ENCODE results near the gene ACTN3. TPM values are rescaled to one million over a fixed set of nuclear protein-coding genes. Genes with fewer than 3 reads are reported as not detected.

Gene ACTN3
- total and polyA plus RNA-seq, 2 experiments from 2014 or later, result 6.3 to 7.3 TPM

GRCh38 chr11:66564538-66564937 is 17.8 kb downstream of the ACTN3 start (continued):
- no peak for TF ChIP-seq EZH2 (IDR thresholded peaks at IDR 0.05; ENCODE audit: low read depth, unreplicated experiment)
- TF ChIP-seq POLR2AphosphoS5 (IDR thresholded peaks at IDR 0.05; ENCODE audit: low read depth), result no peak
- TF ChIP-seq ETS1 (IDR thresholded peaks at IDR 0.05), result no peak

DNA sequence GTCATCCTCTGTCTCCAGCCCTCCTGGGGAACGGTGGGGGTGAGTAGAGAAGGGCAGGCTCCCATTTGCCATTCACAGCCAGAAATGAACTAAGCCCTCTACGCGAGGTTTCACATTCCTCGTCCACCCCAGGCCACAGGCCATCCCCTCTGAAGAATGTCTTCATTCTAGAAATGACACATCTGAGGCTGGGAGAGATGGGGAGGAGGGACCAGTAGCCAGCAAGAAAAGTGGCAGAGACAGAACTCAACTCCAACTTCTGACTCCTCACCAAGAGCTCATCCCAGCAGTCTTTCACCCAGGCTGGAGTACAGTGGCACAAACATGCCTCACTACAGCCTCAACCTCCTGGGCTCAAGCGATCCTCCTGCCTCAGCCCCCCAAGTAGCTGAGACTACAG is 18.3 kb downstream of the ACTN3 start:
- Histone ChIP-seq H3K79me2 (replicated peaks; ENCODE audit: insufficient read depth) (no peaks in the 10 kb centered on the region), H4K20me1 (replicated peaks; ENCODE audit: insufficient read depth) (no peaks in the 10 kb centered on the region), H3F3A (replicated peaks; ENCODE audit: low read depth) (peaks cover 6% of the 10 kb centered on the region; the same call in 1 of the 2 replicates), H3K4me2 (no peak overlapping the region), H3K27ac (ENCODE audit: low read depth) (no peak overlapping the region), H3K9me2 (ENCODE audit: insufficient read depth) (no peaks in the 10 kb centered on the region), H3K27me3 (ENCODE audit: insufficient read depth) (peaks cover 6% of the 10 kb centered on the region; the same call in 1 of the 2 replicates), H2AFZ (no peak overlapping the region), H3K4me1 (ENCODE audit: insufficient read depth) (peaks cover 9% of the 10 kb centered on the region), H3K4me3 (no peak overlapping the region), H3K36me3 (ENCODE audit: insufficient read depth) (no peaks in the 10 kb centered on the region)
- Mint-ChIP-seq H3K27me3 (ENCODE audit: insufficient read depth, low read depth, poor library complexity) (peaks cover 20% of the 10 kb centered on the region), H3K27ac (no peak overlapping the region), H3K4me3 (no peak overlapping the region), H3K9me3 (peaks cover 6% of the 10 kb centered on the region; the same call in 2 of the 3 replicates), H3K4me1 (peaks cover 8% of the 10 kb centered on the region; the same call in 2 of the 3 replicates), H3K36me3 (ENCODE audit: low read depth) (peaks cover 8% of the 10 kb centered on the region; the same call in 2 of the 3 replicates)
- ATAC-seq, result no peak
- DNase-seq (ENCODE audit: low spot score), result no peak
- TF ChIP-seq STAT1 (IDR thresholded peaks at IDR 0.05; ENCODE audit: unreplicated experiment) (no peak), ETS1 (IDR thresholded peaks at IDR 0.05) (no peak), ZNF331 (CRISPR knock-in tag; IDR thresholded peaks at IDR 0.05; ENCODE audit: low read depth) (no peak), JUNB (IDR thresholded peaks at IDR 0.05; ENCODE audit: unreplicated experiment) (no peak), NANOG (IDR thresholded peaks at IDR 0.05; ENCODE audit: borderline replicate concordance) (no peak), ZNF114 (CRISPR knock-in tag; IDR thresholded peaks at IDR 0.05) (no peak), EZH2 (IDR thresholded peaks at IDR 0.05; ENCODE audit: low read depth, unreplicated experiment) (no peak), POLR2AphosphoS5 (IDR thresholded peaks at IDR 0.05; ENCODE audit: low read depth) (no peak), CTCF (conservative IDR thresholded peaks at IDR 0.05; ENCODE audit: low read depth in 2 of 2) (no peak), ZNF462 (CRISPR knock-in tag; IDR thresholded peaks at IDR 0.05) (no peak), CREB1 (CRISPR knock-in tag; IDR thresholded peaks at IDR 0.05; ENCODE audit: low read depth) (no peak)

Measured in GM23338 (cell line).